Neutrophil (primary cell): ENCODE results near the gene IRAG1.

ENCODE experiments used
- H3K27ac ChIP-seq: fragments of 200-600 bp; sonication (generic); 2 replicates; pipeline ENCODE4 v1.5.1; 2016; ENCODE audit warnings: mild to moderate bottlenecking, moderate library complexity
- H3K27me3 ChIP-seq: fragments of 200-600 bp; sonication (generic); 2 replicates; pipeline ENCODE4 v1.6.0; 2016; ENCODE audit warnings: mild to moderate bottlenecking
- H3K36me3 ChIP-seq: fragments of 200-600 bp; sonication (generic); 2 replicates; pipeline ENCODE4 v1.5.1; 2017
- H3K4me1 ChIP-seq, 2 experiments: fragments of 200-600 bp in 1 of 2; sonication (generic) in 1 of 2; 1 replicate in 1 of 2; 2 replicates in 1 of 2; pipeline versions ENCODE4 v1.5.1 to v1.6.1; 2013 to 2016; ENCODE audit warnings: low read depth in 1 of 2, low read length in 1 of 2, mild to moderate bottlenecking in 1 of 2, moderate library complexity in 1 of 2; ENCODE audit not compliant: control insufficient read depth in 1 of 2, insufficient read depth in 1 of 2
- H3K4me3 ChIP-seq, 2 experiments: fragments of 200-600 bp in 1 of 2; sonication (generic) in 1 of 2; 1 replicate in 1 of 2; 2 replicates in 1 of 2; pipeline ENCODE4 v1.5.1; 2013 to 2016; ENCODE audit warnings: low read depth in 1 of 2, low read length in 1 of 2, mild to moderate bottlenecking in 1 of 2, moderate library complexity in 1 of 2
- H3K9me3 ChIP-seq: fragments of 200-600 bp; sonication (generic); 2 replicates; pipeline ENCODE4 v1.5.1; 2016
- TF ChIP-seq, protein P1 (sequence below): fragments of 200-600 bp; sonication (generic); IDR thresholded peaks from 2 replicates; pipeline ENCODE4 v1.5.1; 2016; ENCODE audit warnings: antibody characterized with exemption

Gene IRAG1, protein sequence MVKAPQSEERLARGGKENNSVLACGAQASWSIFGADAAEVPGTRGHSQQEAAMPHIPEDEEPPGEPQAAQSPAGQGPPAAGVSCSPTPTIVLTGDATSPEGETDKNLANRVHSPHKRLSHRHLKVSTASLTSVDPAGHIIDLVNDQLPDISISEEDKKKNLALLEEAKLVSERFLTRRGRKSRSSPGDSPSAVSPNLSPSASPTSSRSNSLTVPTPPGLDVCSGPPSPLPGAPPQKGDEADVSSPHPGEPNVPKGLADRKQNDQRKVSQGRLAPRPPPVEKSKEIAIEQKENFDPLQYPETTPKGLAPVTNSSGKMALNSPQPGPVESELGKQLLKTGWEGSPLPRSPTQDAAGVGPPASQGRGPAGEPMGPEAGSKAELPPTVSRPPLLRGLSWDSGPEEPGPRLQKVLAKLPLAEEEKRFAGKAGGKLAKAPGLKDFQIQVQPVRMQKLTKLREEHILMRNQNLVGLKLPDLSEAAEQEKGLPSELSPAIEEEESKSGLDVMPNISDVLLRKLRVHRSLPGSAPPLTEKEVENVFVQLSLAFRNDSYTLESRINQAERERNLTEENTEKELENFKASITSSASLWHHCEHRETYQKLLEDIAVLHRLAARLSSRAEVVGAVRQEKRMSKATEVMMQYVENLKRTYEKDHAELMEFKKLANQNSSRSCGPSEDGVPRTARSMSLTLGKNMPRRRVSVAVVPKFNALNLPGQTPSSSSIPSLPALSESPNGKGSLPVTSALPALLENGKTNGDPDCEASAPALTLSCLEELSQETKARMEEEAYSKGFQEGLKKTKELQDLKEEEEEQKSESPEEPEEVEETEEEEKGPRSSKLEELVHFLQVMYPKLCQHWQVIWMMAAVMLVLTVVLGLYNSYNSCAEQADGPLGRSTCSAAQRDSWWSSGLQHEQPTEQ

DNA sequence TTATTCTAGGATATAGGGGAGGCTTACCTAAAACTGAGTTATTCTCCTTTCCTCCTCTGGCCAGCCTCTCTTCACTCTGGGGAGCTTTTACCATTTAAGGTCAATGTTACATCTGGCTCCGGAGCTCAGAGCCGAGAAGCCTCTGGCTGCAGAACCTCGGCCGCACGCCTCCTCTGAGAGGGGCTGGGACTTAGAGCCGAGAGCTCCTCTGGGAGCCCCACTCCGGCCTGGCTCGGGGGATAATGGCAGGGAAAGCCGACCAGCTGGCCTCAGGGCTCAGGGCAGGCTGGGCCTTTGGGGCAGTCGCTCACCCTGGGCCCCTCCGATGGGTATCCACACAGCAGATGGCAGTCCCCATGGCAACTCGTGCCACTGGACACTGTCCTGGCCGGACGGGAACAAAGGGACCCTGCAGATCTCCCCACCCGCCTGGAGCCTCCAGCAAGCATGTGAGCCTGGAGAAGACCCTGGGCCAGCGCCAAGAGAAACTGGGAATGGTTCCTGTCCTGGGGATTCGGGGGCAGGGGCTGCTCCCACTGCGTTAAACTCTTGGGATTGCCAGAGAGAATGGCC is at the start of gene IRAG1:
Gene IRAG1 (minus strand): TSS at position 247 of the 573 bp plus-strand sequence. CDS start 153 bp downstream, at position 94.
- no peaks in the 10 kb centered on the region for H3K4me1 ChIP-seq
- H3K9me3 ChIP-seq = no peaks in the 10 kb centered on the region
- TF ChIP-seq, protein P1, sequence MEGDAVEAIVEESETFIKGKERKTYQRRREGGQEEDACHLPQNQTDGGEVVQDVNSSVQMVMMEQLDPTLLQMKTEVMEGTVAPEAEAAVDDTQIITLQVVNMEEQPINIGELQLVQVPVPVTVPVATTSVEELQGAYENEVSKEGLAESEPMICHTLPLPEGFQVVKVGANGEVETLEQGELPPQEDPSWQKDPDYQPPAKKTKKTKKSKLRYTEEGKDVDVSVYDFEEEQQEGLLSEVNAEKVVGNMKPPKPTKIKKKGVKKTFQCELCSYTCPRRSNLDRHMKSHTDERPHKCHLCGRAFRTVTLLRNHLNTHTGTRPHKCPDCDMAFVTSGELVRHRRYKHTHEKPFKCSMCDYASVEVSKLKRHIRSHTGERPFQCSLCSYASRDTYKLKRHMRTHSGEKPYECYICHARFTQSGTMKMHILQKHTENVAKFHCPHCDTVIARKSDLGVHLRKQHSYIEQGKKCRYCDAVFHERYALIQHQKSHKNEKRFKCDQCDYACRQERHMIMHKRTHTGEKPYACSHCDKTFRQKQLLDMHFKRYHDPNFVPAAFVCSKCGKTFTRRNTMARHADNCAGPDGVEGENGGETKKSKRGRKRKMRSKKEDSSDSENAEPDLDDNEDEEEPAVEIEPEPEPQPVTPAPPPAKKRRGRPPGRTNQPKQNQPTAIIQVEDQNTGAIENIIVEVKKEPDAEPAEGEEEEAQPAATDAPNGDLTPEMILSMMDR = no peak
- H3K36me3 ChIP-seq = no peaks in the 10 kb centered on the region
- H3K27ac ChIP-seq = no peak within 1 kb of the TSS
- no peak within 1 kb of the TSS for H3K4me3 ChIP-seq
- H3K27me3 ChIP-seq = peaks cover 20% of the 10 kb centered on the region

GRCh38 chr11:10742460-10743208 is 49.1 kb upstream of the IRAG1 start:
- Histone ChIP-seq H3K27me3 (no peaks in the 10 kb centered on the region), H3K4me1 (peaks cover 5 to 13% of the 10 kb centered on the region in 2 experiments), H3K4me3 (no peak overlapping the region), H3K27ac (no peak overlapping the region), H3K9me3 (no peaks in the 10 kb centered on the region), H3K36me3 (no peaks in the 10 kb centered on the region)
- TF ChIP-seq, protein P1 = no peak

- Histone ChIP-seq H3K4me3 (peak overlapping the region; percentile 49 to 54), H3K27ac (no peak overlapping the region), H3K9me3 (no peaks in the 10 kb centered on the region), H3K4me1 (peaks cover 5 to 8% of the 10 kb centered on the region in 2 experiments), H3K36me3 (no peaks in the 10 kb centered on the region), H3K27me3 (no peaks in the 10 kb centered on the region)
- TF ChIP-seq, protein P1 = peak; percentile 97
Measured at GRCh38 chr11:10735481-10736475, 42.2 kb upstream of the IRAG1 start.

DNA sequence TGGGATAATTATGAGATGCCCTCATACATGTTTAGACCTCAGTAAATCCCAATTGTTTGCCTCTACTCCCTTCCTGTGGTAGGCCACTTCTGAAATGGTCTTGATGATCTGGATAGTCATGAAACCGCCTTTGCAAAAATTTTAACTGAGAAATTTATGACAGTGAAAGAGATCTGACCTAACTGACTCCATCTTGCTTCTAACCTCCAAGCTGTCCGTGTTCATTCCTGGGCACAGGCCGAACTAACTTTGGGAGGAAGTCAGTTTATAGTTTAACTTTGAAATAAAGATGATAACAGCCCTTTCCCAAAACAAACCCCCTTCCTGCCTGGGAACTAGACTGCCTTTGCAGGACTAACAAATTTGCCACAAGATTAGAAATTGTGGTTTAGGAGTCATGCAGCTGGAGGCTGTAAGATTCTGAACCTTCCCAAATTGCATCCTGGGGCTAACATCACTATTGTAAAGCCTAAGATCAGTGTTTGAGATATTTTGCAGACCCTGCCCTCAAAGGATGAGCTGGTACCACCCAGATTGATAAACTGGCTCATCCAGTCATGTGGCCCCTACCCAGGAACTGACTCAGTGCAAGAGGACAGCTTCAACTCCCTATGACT is 37.6 kb upstream of the IRAG1 start:
- Histone ChIP-seq H3K36me3 (no peaks in the 10 kb centered on the region), H3K4me3 (no peak overlapping the region), H3K27ac (no peak overlapping the region), H3K4me1 (peaks cover 5 to 8% of the 10 kb centered on the region in 2 experiments), H3K27me3 (peaks cover 25% of the 10 kb centered on the region), H3K9me3 (no peaks in the 10 kb centered on the region)
- TF ChIP-seq, protein P1 = no peak
